Colonic mucosa (tissue), 4 donors: Measurements from ENCODE around the gene TAT. TPM values are rescaled to one million over a fixed set of nuclear protein-coding genes. Genes with fewer than 3 reads are reported as not detected.

Experiments
- DNase-seq: peaks from one replicate; pipeline ENCODE4 v3.0.0-alpha.2; 2020
- H3K27ac ChIP-seq: fragments of 200-600 bp; one replicate; pipeline ENCODE4 v1.8.0; 2021
- H3K27me3 ChIP-seq: fragments of 200-600 bp; one replicate; pipeline ENCODE4 v1.8.0; 2021
- H3K36me3 ChIP-seq: fragments of 200-600 bp; one replicate; pipeline ENCODE4 v1.8.0; 2021
- H3K4me1 ChIP-seq: fragments of 200-600 bp; one replicate; pipeline ENCODE4 v1.8.0; 2021; ENCODE audit warnings: mild to moderate bottlenecking
- H3K4me3 ChIP-seq: fragments of 200-600 bp; one replicate; pipeline ENCODE4 v1.8.0; 2021
- H3K9ac ChIP-seq, 2 donors: one replicate each; pipeline ENCODE4 v1.7.0; 2013; ENCODE audit warnings: control low read depth in 2 of 2, low read depth in 2 of 2, low read length in 2 of 2
- H3K9me3 ChIP-seq: fragments of 200-600 bp; one replicate; pipeline ENCODE4 v1.8.0; 2021
- intact Hi-C: fragments of 100-400 bp; cut with DNase I; formaldehyde crosslinking; loops from one replicate; pipeline ENCODE4 v1.14.1; 2022
- total RNA-seq, 2 donors: library from RNA; stranded (reverse); fragmentation: NEBNext Ultra II Directional in 1 of 2; extraction: Animal tissue kit (Norgen Biotek cat#: 25700) in 1 of 2; gene quantifications; one replicate each; pipeline ENCODE4 v1.2.1, GENCODE V29; 2021
- TF ChIP-seq, protein P1 (sequence below): fragments of 200-600 bp; IDR thresholded peaks from one replicate; pipeline ENCODE4 v1.8.0; 2022; ENCODE audit warnings: antibody characterized with exemption, mild to moderate bottlenecking
- donor health status: healthy.
- donor health status: DM: no; HTN: no; CAD: no.
- donor health status: DM: no; HTN: no; CAD: no.

The TAT gene
- total RNA-seq, 2 donors from 2014 or later: 0.64 to 2.2 TPM

DNA sequence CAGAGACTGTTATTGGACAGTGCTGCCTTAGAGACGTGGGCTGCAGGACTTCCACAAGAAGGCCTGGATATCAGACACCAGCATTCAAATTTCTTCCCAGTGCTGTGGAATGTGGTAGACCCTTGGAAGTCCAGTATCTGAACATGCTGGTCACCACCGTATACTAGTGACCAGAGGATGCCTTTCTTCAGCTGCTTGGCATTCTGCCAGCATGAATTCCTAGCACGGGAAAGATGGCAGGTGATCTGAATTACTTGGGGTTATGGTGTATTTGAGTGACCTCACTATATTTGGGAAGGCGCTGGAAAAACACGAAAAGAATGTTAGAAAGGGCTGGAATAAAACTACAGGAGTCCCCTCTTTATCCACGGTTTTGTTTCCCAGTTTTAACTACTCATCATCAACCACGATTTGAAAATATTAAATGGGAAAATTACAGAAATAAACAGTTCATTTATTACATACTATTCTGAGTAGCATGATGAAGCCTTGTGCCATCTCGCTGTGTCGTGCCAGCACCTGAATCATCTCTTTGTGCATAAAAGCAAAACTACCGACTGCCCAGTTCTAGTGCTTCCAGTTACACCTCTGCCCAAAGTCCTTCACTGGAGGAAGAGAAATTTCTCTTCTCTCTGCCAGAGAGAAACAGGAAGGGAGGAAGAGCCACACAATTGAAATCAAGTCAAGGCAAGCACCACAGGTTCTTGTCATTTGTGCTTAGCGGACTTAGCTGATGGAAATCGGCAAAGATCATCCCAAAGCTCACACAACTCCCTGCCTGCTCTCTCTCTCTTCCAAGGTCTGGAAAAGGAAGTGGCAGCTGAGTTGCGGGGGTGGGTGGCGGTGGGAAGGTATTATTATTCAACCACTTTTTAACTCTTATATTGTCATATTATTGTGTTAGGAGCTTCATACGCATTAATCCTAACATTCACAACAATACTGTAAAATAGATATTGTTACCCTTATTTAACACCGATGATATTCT, 52.0 kb downstream of the TAT start:
- Histone ChIP-seq H3K27me3 (no peaks in the 10 kb centered on the region), H3K9me3 (no peaks in the 10 kb centered on the region), H3K4me1 (no peaks in the 10 kb centered on the region), H3K9ac (no peak overlapping the region), H3K36me3 (no peaks in the 10 kb centered on the region), H3K4me3 (no peak overlapping the region), H3K27ac (no peak overlapping the region)
- TF ChIP-seq, protein P1, sequence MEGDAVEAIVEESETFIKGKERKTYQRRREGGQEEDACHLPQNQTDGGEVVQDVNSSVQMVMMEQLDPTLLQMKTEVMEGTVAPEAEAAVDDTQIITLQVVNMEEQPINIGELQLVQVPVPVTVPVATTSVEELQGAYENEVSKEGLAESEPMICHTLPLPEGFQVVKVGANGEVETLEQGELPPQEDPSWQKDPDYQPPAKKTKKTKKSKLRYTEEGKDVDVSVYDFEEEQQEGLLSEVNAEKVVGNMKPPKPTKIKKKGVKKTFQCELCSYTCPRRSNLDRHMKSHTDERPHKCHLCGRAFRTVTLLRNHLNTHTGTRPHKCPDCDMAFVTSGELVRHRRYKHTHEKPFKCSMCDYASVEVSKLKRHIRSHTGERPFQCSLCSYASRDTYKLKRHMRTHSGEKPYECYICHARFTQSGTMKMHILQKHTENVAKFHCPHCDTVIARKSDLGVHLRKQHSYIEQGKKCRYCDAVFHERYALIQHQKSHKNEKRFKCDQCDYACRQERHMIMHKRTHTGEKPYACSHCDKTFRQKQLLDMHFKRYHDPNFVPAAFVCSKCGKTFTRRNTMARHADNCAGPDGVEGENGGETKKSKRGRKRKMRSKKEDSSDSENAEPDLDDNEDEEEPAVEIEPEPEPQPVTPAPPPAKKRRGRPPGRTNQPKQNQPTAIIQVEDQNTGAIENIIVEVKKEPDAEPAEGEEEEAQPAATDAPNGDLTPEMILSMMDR: no peak
- intact Hi-C loops: no loop called here
- DNase-seq: no peak

DNA sequence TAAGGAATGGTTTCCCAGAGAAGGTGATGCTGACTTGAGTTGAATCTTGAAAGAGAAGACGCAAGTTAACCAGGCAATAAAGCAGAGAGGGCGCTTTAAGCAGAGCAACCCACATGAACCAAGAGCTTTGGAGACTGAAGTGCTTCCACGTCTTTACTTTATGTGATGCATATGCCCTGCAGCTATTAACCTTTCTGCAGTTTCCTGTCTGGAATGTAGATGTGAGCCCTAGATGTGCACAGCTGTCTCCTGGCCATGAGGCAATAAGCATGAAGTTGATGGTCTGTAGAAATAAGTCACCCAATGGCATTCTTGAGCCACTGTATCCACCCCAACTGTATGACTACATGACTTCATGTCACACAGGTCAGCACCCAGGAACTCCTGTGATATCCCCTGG, 56.3 kb downstream of the TAT start:
- Histone ChIP-seq H3K9me3 (no peaks in the 10 kb centered on the region), H3K4me1 (no peaks in the 10 kb centered on the region)
- DNase-seq: no peak

More for the DNA sequence above, 56.3 kb downstream of the TAT start:
- Histone ChIP-seq H3K4me3 (no peak overlapping the region), H3K27me3 (no peaks in the 10 kb centered on the region), H3K27ac (no peak overlapping the region), H3K36me3 (no peaks in the 10 kb centered on the region), H3K9ac (no peak overlapping the region)
- TF ChIP-seq, protein P1: no peak
- intact Hi-C loops: no loop called here

Other genes with a start within 250 kb of the TAT start
- gene CALB2, start 218.4 kb downstream of the TAT start, total RNA-seq: 1 to 10 TPM in 1 of 2 donors, under 1 TPM in 1; 0.74 to 2.8 TPM
- gene TLE7, start 135.0 kb downstream of the TAT start, total RNA-seq: not detected
- gene ZNF23, start 114.8 kb downstream of the TAT start, total RNA-seq: 1 to 10 TPM; 5.8 to 6.4 TPM
- 1 to 10 TPM; 3.5 to 4.1 TPM for gene ZNF19, start 87.8 kb downstream of the TAT start, total RNA-seq
- gene CHST4, start 50.7 kb downstream of the TAT start, total RNA-seq: under 1 TPM in 1 of 2 donors, not detected in 1; 0.44 TPM
- gene MARVELD3, start 49.1 kb upstream of the TAT start, total RNA-seq: 10 to 100 TPM; 51.0 to 79.0 TPM
- gene PHLPP2, start 147.6 kb upstream of the TAT start, total RNA-seq: 10 to 100 TPM; 23.5 to 53.1 TPM
- 100 to 1,000 TPM; 101 to 102 TPM for gene AP1G1, start 231.7 kb upstream of the TAT start, total RNA-seq